ENCODE data around the gene GLI3.

- TF ChIP-seq CTCF (conservative IDR thresholded peaks at IDR 0.05; ENCODE audit: low read length) (no peak), EZH2phosphoT487 (IDR thresholded peaks at IDR 0.05; ENCODE audit: borderline replicate concordance) (no peak)
Observed at GRCh38 chr7:41964849-41965745, 271.9 kb downstream of the GLI3 start.

Measured in Loucy (cell line).